ENCODE data around the gene INPP5A. TPM values are rescaled to one million over a fixed set of nuclear protein-coding genes. Genes with fewer than 3 reads are reported as not detected.

The INPP5A gene
- total RNA-seq, 1 experiment from 2014 or later: 14.7 TPM

- Mint-ChIP-seq H3K36me3 (ENCODE audit: insufficient read depth, unreplicated experiment) (no peaks in the 10 kb centered on the region), H3K9me3 (ENCODE audit: unreplicated experiment) (no peaks in the 10 kb centered on the region), H3K4me3 (ENCODE audit: unreplicated experiment) (no peak overlapping the region), H3K27ac (ENCODE audit: low read depth, unreplicated experiment) (no peak overlapping the region), H3K27me3 (ENCODE audit: insufficient read depth, unreplicated experiment) (no peaks in the 10 kb centered on the region), H3K4me1 (ENCODE audit: insufficient read depth, unreplicated experiment) (no peaks in the 10 kb centered on the region)
- no peak for TF ChIP-seq CTCF (IDR thresholded peaks at IDR 0.05; ENCODE audit: unreplicated experiment)
- no TSS peak for BruUV-seq (replicated peaks)
- CTCF ChIA-PET: interaction anchor here (0.5 kb wide), 1 partner anchor 357 kb away, joined by 4 read pairs; no protein-coding TSS in a partner anchor
- POLR2A ChIA-PET: no interaction called here
- intact Hi-C loops (cut with micrococcal nuclease): no loop called here
- DNase-seq (ENCODE audit: unreplicated experiment): no peak
Measured at GRCh38 chr10:132716691-132717490, 179.3 kb downstream of the INPP5A start.

GRCh38 chr10:132721725-132722124 lies 184.1 kb downstream of the INPP5A start:
- BruUV-seq (replicated peaks): no TSS peak
- DNase-seq (ENCODE audit: unreplicated experiment): no peak
- POLR2A ChIA-PET: no interaction called here
- Mint-ChIP-seq H3K36me3 (ENCODE audit: insufficient read depth, unreplicated experiment) (peaks cover 5% of the 10 kb centered on the region), H3K27ac (ENCODE audit: low read depth, unreplicated experiment) (peak overlapping the region; percentile 65), H3K27me3 (ENCODE audit: insufficient read depth, unreplicated experiment) (no peaks in the 10 kb centered on the region), H3K4me3 (ENCODE audit: unreplicated experiment) (no peak overlapping the region), H3K4me1 (ENCODE audit: insufficient read depth, unreplicated experiment) (no peaks in the 10 kb centered on the region), H3K9me3 (ENCODE audit: unreplicated experiment) (no peaks in the 10 kb centered on the region)
- intact Hi-C loops (cut with micrococcal nuclease): no loop called here
- CTCF ChIA-PET: interaction anchor here (0.5 to 0.7 kb wide), 2 partner anchors 56 to 138 kb away, joined by 3 read pairs; no protein-coding TSS in a partner anchor
- no peak for TF ChIP-seq CTCF (IDR thresholded peaks at IDR 0.05; ENCODE audit: unreplicated experiment)

GRCh38 chr10:132722394-132723329 lies 185.1 kb downstream of the INPP5A start:
- peaks cover 5% of the 10 kb centered on the region for H3K36me3 Mint-ChIP-seq (ENCODE audit: insufficient read depth, unreplicated experiment)
- no peak overlapping the region for H3K4me3 Mint-ChIP-seq (ENCODE audit: unreplicated experiment)
- no peak for TF ChIP-seq CTCF (IDR thresholded peaks at IDR 0.05; ENCODE audit: unreplicated experiment)
- CTCF ChIA-PET: interaction anchor here (0.5 to 0.6 kb wide), 2 partner anchors 138 to 237 kb away, joined by 3 read pairs; no protein-coding TSS in a partner anchor
- H3K27ac Mint-ChIP-seq (ENCODE audit: low read depth, unreplicated experiment): no peak overlapping the region
- POLR2A ChIA-PET: no interaction called here
- H3K4me1 Mint-ChIP-seq (ENCODE audit: insufficient read depth, unreplicated experiment): no peaks in the 10 kb centered on the region
- H3K9me3 Mint-ChIP-seq (ENCODE audit: unreplicated experiment): no peaks in the 10 kb centered on the region
- no peaks in the 10 kb centered on the region for H3K27me3 Mint-ChIP-seq (ENCODE audit: insufficient read depth, unreplicated experiment)
- BruUV-seq (replicated peaks): no TSS peak
- DNase-seq (ENCODE audit: unreplicated experiment): no peak
- intact Hi-C loops (cut with micrococcal nuclease): no loop called here

GRCh38 chr10:132723330-132723970 lies 185.9 kb downstream of the INPP5A start:
- intact Hi-C loops (cut with micrococcal nuclease): no loop called here
- H3K27ac Mint-ChIP-seq (ENCODE audit: low read depth, unreplicated experiment): no peak overlapping the region
- H3K4me1 Mint-ChIP-seq (ENCODE audit: insufficient read depth, unreplicated experiment): no peaks in the 10 kb centered on the region
- H3K36me3 Mint-ChIP-seq (ENCODE audit: insufficient read depth, unreplicated experiment): peaks cover 5% of the 10 kb centered on the region
- POLR2A ChIA-PET: no interaction called here
- no peaks in the 10 kb centered on the region for H3K27me3 Mint-ChIP-seq (ENCODE audit: insufficient read depth, unreplicated experiment)
- H3K9me3 Mint-ChIP-seq (ENCODE audit: unreplicated experiment): no peaks in the 10 kb centered on the region
- CTCF ChIA-PET: no interaction called here
- no peak for TF ChIP-seq CTCF (IDR thresholded peaks at IDR 0.05; ENCODE audit: unreplicated experiment)
- no TSS peak for BruUV-seq (replicated peaks)
- no peak overlapping the region for H3K4me3 Mint-ChIP-seq (ENCODE audit: unreplicated experiment)
- no peak for DNase-seq (ENCODE audit: unreplicated experiment)
